ENCODE data around the gene TAF1C.

DNA sequence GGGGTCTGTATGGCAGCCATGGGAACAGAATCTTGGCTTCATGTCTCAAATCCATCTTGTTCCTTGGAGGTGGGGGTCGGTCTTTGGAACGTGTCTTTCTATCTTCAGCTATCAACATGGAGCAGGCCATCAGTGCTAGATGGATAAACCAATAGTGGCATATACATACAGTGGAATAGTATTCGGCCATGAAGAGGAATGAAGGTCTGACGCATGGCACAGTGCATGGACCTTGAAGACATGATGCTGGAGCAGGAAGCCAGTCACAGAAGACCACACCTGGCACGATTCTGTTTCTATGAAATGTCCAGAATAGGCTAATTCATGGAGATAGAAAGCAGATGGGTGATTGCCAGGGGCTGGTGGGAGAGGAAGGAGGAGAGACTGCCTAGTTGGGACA is 45.2 kb upstream of the TAF1C start:
- TF ChIP-seq, protein P1, sequence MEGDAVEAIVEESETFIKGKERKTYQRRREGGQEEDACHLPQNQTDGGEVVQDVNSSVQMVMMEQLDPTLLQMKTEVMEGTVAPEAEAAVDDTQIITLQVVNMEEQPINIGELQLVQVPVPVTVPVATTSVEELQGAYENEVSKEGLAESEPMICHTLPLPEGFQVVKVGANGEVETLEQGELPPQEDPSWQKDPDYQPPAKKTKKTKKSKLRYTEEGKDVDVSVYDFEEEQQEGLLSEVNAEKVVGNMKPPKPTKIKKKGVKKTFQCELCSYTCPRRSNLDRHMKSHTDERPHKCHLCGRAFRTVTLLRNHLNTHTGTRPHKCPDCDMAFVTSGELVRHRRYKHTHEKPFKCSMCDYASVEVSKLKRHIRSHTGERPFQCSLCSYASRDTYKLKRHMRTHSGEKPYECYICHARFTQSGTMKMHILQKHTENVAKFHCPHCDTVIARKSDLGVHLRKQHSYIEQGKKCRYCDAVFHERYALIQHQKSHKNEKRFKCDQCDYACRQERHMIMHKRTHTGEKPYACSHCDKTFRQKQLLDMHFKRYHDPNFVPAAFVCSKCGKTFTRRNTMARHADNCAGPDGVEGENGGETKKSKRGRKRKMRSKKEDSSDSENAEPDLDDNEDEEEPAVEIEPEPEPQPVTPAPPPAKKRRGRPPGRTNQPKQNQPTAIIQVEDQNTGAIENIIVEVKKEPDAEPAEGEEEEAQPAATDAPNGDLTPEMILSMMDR (IDR thresholded peaks at IDR 0.05), result no peak
- no peak for TF ChIP-seq FOXP1 (CRISPR knock-in tag; IDR thresholded peaks at IDR 0.05; ENCODE audit: borderline replicate concordance)
- no peak for TF ChIP-seq NR2C2 (CRISPR knock-in tag; IDR thresholded peaks at IDR 0.05)
- TF ChIP-seq, protein P2, sequence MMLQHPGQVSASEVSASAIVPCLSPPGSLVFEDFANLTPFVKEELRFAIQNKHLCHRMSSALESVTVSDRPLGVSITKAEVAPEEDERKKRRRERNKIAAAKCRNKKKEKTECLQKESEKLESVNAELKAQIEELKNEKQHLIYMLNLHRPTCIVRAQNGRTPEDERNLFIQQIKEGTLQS (CRISPR knock-in tag; conservative IDR thresholded peaks at IDR 0.05), result no peak
- TF ChIP-seq NFYB (CRISPR knock-in tag; conservative IDR thresholded peaks at IDR 0.05; ENCODE audit: low read depth), result no peak
- no peak for TF ChIP-seq FOXJ3 (CRISPR knock-in tag; IDR thresholded peaks at IDR 0.05; ENCODE audit: borderline replicate concordance)
